ENCODE results near the gene IL1R1. TPM values are rescaled to one million over a fixed set of nuclear protein-coding genes. Genes with fewer than 3 reads are reported as not detected.
A peak's percentile ranks its signal among the peaks of the same experiment; 100 is the strongest.

The IL1R1 gene, protein sequence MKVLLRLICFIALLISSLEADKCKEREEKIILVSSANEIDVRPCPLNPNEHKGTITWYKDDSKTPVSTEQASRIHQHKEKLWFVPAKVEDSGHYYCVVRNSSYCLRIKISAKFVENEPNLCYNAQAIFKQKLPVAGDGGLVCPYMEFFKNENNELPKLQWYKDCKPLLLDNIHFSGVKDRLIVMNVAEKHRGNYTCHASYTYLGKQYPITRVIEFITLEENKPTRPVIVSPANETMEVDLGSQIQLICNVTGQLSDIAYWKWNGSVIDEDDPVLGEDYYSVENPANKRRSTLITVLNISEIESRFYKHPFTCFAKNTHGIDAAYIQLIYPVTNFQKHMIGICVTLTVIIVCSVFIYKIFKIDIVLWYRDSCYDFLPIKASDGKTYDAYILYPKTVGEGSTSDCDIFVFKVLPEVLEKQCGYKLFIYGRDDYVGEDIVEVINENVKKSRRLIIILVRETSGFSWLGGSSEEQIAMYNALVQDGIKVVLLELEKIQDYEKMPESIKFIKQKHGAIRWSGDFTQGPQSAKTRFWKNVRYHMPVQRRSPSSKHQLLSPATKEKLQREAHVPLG
- 10 to 100 TPM; 10.9 to 49.0 (median 19.6) TPM for total RNA-seq
- 10 to 100 TPM; 12.8 to 25.7 TPM for polyA plus RNA-seq
- long read RNA-seq, donor 1, full-length matches to known transcripts = 2 of 4 reads
- long read RNA-seq, donor 1, partial matches to known transcripts = 1 of 4 reads
- long read RNA-seq, donor 1, other reads (novel, unspliced or antisense) = 1 of 4 reads
- long read RNA-seq, donor 2, partial matches to known transcripts = 0 of 16 reads
- long read RNA-seq, donor 2, other reads (novel, unspliced or antisense) = 16 of 16 reads
- long read RNA-seq, donor 3, full-length matches to known transcripts = 7 of 15 reads
- long read RNA-seq, donor 3, partial matches to known transcripts = 2 of 15 reads
- long read RNA-seq, donor 3, other reads (novel, unspliced or antisense) = 6 of 15 reads

DNA sequence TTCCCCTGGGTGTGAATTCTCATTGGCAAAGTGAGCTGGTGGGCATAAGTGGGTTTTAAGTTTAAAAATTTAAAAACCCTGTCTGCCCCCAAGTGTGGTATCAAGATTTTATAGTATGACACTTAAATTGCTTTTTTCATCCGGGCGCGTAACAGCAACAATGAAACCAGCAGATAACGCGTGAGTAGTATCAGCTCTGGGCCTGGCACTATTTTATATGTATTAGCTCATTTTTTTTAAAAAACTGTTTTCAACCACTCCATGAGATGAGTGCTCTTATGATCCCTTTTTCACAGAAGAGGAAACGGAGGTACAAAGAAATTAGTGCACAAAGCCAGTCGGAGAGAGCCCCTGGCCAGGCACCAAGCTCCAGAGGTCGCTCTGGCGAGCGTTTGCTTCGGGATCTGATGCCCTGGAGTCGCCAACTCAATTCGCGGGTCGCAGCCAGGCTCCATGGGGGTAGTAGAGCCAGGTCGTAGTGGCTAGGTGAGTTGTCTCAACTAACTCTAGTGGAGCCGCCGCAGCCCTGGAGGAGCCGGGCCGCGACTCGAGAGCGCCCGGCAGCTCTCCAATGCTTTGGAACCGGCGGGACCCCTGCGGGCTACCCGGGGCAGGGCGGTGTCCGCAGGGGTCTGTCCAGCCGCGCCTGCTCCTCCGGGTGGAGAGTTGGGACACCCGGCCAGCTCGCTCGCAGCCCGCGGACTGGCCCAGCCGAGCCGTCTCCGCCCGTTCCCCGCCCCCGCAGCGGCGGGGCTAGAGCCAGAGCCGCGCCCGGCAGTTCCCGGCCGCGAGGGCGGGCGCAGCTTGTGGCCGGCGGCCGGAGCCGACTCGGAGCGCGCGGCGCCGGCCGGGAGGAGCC lies at the start of gene IL1R1:
Gene IL1R1, plus strand, starts transcription at position 777 of the 859 bp plus-strand sequence. CDS start 14,979 bp downstream, outside the sequence.
- WGBS, 4 donors = 5 to 24% (median 7%) methylated on average over 12 to 65 of the region's 65 CpGs
- H3K4me3 ChIP-seq = peak within 1 kb of the TSS; percentile 52 to 90 (median 76)
- H3K27me3 ChIP-seq = no peaks in the 10 kb centered on the region
- H3K4me1 ChIP-seq = peaks cover 0 to 41% (median 14%) of the 10 kb centered on the region in 12 donors
- TF ChIP-seq, protein P1, sequence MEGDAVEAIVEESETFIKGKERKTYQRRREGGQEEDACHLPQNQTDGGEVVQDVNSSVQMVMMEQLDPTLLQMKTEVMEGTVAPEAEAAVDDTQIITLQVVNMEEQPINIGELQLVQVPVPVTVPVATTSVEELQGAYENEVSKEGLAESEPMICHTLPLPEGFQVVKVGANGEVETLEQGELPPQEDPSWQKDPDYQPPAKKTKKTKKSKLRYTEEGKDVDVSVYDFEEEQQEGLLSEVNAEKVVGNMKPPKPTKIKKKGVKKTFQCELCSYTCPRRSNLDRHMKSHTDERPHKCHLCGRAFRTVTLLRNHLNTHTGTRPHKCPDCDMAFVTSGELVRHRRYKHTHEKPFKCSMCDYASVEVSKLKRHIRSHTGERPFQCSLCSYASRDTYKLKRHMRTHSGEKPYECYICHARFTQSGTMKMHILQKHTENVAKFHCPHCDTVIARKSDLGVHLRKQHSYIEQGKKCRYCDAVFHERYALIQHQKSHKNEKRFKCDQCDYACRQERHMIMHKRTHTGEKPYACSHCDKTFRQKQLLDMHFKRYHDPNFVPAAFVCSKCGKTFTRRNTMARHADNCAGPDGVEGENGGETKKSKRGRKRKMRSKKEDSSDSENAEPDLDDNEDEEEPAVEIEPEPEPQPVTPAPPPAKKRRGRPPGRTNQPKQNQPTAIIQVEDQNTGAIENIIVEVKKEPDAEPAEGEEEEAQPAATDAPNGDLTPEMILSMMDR (IDR thresholded peaks at IDR 0.05) = peak in 3 of 12 donors; percentile 2 to 22 (median 11)
- TF ChIP-seq POLR2A (IDR thresholded peaks at IDR 0.05) = peak in 1 of 2 donors; percentile 78
- peak within 1 kb of the TSS; percentile 82 to 96 (median 92) for H3K27ac ChIP-seq
- intact Hi-C loops (cut with DNase I) = loop anchor here in 4 of 10 donors (5.0 kb wide), 4 partner anchors 60 to 120 kb away; no protein-coding TSS in a partner anchor
- peaks cover 0 to 16% (median 0%) of the 10 kb centered on the region in 9 donors for H3K36me3 ChIP-seq
- H3K9me3 ChIP-seq = peaks cover 0 to 27% (median 17%) of the 10 kb centered on the region in 12 donors
- ATAC-seq = peak; percentile 80 to 96 (median 92)
- DNase-seq = peak; percentile 87 to 92 (median 89)

DNA sequence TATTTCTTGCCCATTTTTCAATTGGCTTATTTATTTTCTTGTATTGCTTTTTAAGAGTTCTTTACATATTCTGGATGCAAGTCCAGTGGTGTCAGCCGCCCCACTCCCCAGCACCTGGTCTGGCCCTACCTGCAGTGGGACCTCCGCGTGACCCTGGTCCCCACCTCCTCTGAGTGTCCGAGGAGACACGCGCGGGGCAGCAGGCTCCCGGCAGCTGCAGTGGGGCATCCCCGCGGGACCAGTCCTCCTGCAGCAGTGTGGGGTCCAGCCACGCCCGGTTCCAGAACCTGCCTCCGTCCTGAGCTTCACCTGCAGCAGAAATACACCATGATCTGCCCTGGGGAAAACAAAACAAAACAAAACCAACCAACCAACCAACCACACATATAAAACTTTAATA lies 48.9 kb upstream of the IL1R1 start:
- Histone ChIP-seq H3K4me3 (no peak overlapping the region), H3K27ac (no peak overlapping the region), H3K4me1 (no peaks in the 10 kb centered on the region), H3K27me3 (no peaks in the 10 kb centered on the region), H3K36me3 (no peaks in the 10 kb centered on the region), H3K9me3 (peaks cover 0 to 8% (median 0%) of the 10 kb centered on the region in 12 donors)
- DNase-seq (no peak), ATAC-seq (no peak)
- intact Hi-C loops (cut with DNase I) = no loop called here
- WGBS, 4 donors = 87 to 92% (median 89%) methylated on average over 13 of the region's 13 CpGs
- TF ChIP-seq, protein P1 (IDR thresholded peaks at IDR 0.05) = no peak
- TF ChIP-seq POLR2A (IDR thresholded peaks at IDR 0.05) = no peak

GRCh38 chr2:102094917-102095316 lies 47.6 kb upstream of the IL1R1 start:
- no peak overlapping the region for H3K27ac ChIP-seq

More at GRCh38 chr2:102094917-102095316, 47.6 kb upstream of the IL1R1 start:
- DNase-seq (no peak), ATAC-seq (peak in 1 of 4 donors; percentile 46)
- intact Hi-C loops (cut with DNase I) = no loop called here
- peaks cover 0 to 8% (median 0%) of the 10 kb centered on the region in 12 donors for H3K9me3 ChIP-seq
- no peaks in the 10 kb centered on the region for H3K27me3 ChIP-seq
- no peak overlapping the region for H3K4me3 ChIP-seq
- WGBS, 4 donors = 79 to 82% (median 81%) methylated on average over 4 of the region's 4 CpGs
- TF ChIP-seq POLR2A (IDR thresholded peaks at IDR 0.05) = no peak
- TF ChIP-seq, protein P1 (IDR thresholded peaks at IDR 0.05) = no peak
- H3K36me3 ChIP-seq = no peaks in the 10 kb centered on the region
- peaks cover 0 to 2% (median 0%) of the 10 kb centered on the region in 12 donors for H3K4me1 ChIP-seq
